Measurements from ENCODE around the gene TLE5.
A peak's percentile ranks its signal among the peaks of the same experiment; 100 is the strongest.

The TLE5 gene, protein sequence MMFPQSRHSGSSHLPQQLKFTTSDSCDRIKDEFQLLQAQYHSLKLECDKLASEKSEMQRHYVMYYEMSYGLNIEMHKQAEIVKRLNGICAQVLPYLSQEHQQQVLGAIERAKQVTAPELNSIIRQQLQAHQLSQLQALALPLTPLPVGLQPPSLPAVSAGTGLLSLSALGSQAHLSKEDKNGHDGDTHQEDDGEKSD

GRCh38 chr19:3062165-3063105 is at the start of gene TLE5:
Gene TLE5 (minus strand): TSS chr19:3062495. CDS start chr19:3062200, 295 bp downstream.
- peak; percentile 71 for DNase-seq (ENCODE audit: low spot score)

- DNase-seq (ENCODE audit: low spot score): no peak
These were observed 49.4 kb upstream of the TLE5 start for GRCh38 chr19:3111586-3112247.

DNA sequence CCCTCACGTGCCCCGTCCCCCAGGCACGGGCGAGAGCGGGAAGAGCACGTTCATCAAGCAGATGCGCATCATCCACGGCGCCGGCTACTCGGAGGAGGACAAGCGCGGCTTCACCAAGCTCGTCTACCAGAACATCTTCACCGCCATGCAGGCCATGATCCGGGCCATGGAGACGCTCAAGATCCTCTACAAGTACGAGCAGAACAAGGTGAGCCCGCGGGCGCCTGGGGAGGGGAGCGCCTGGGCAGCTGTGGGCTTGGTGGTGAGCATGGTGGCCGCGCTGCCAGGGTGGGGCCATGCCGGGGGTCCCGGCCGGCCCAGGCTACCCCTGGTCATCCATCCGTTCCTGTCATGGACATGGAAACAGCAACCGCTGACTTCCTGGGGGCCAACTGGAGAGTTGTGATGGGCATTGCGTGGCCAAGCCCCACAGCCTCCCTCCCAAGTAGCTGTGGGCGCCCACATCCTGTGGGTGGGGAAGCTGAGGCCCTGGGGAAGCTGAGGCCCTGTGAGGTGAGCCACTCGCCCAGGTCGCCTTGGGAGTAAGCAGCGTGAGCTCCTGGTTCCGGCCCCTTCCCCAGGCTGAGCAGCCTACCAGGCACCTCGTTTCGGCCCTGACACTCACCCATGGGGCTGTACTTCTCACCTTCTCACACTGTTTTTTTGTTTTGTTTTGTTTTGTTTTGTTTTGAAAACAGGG is 48.0 kb upstream of the TLE5 start:
- no peak for DNase-seq (ENCODE audit: low spot score)

DNA sequence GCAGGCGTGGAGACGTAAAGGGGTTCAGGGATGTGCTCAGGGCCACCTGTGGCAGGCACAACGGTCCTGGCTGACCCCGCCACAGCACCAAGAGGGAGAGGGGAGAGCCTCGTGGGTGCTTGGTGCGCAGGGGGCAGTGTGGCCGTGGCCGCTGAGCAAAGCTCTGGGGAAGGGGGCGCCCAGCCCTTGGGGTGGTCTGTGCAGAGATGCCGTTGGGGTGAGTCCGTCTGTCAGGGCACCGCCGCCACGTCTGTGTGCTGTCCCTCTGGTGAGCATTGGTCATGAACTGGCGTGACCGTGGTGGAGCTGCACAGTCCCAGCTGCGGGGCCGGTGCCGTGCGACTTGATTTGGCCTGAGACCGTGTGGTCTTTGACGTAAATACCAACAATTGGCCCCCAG is 47.2 kb upstream of the TLE5 start:
- DNase-seq (ENCODE audit: low spot score): no peak

GRCh38 chr19:3108775-3109174 is 46.5 kb upstream of the TLE5 start:
- DNase-seq (ENCODE audit: low spot score): peak; percentile 73

DNA sequence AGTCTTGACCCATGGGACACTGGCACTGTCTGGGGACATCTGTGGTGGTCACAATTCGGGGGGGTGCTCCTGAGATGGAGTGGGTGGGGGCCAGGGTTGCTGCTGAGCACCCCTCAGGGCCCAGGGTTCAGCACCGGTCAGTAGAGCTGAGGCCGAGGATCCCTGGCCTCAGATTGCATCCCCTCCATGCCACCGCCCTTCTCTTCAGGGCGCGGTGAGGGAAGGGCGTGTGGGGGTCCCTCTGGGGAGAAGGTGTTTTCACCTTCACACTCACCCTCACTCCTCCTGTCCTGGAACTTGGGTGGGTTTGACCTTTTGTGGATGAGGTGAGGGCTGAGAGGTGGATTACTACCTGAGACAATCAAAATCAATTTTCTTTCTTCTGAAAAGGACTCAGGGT is 45.4 kb upstream of the TLE5 start:
- DNase-seq (ENCODE audit: low spot score): no peak

DNA sequence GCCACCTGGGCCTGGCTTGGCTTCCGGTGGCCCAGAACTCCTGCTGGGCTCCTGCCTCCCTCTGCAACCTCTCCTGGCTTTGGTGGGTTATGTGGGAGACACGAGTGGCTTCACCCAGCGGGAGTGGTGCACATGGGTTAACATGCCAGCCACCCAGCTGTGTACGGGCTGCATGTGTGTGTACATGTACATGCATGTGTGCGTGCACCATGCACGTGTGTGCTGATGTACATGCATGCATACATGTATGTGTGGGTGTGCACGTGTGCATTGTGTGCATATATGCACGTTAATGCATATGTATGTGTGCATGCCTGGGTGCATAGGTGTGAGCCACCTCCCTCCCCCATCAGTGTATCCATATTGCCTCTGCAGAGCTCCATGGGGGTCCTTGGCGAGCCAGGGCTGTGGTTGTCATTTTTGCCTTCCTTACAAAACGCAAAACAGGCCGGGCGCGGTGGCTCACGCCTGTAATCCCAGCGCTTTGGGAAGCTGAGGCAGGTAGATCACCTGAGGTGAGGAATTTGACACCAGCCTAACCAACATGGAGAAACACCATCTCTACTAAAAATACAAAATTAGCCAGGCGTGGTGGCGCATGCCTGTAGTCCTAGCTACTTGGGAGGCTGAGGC is 44.3 kb upstream of the TLE5 start:
- no peak for DNase-seq (ENCODE audit: low spot score)

- DNase-seq (ENCODE audit: low spot score): no peak
These were observed 43.6 kb upstream of the TLE5 start for GRCh38 chr19:3105641-3106508.

GRCh38 chr19:3104708-3104983 is 42.4 kb upstream of the TLE5 start:
- DNase-seq (ENCODE audit: low spot score): no peak

GRCh38 chr19:3102239-3103140 is 40.2 kb upstream of the TLE5 start:
- DNase-seq (ENCODE audit: low spot score): no peak

DNA sequence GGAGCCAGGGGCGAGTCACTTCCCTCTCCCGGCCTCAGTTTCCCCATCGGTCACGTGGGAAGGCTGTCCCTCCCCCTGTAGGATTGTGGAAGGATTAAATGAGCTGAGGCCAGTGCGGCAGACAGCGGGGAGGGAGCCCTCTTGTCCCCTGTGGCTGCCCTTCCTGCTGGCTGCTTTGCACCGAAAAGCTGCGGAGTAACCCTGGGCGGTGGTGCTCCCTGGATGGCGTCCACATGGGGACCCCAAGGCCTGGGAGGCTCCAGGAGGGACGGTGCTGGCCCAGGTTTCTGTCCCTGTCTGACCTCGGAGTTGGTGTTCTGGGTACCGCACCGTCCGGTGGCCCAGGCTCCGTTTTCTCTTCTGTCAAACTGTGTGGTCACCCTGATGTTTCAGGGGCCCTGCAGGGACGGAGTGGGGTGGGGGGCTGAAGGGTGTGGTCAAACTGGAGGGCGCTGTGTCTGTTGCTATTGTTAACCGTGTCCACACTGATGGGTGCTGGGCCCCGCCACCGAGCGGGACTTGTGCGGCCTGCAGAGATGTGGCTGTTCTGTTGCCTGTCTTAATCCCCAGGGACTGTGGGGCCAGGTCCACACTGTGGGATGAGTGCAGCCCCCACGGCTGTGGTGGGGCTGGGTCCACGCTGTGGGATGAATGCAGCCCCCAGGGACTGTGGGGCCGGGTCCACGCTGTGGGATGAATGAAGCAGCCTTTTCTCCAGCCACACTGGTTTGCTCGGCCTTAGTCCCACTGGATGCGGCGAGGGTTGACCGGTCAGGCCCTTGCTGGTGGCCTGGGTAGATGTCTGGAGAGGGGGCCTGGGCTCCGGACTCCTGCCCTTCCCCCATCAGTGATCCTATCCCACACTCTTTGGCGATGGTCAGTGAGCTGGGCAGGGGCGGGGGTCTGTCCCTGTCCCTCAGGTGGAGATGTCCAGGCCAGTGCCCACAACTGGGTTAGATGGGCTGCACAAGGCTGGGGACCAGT is 38.7 kb upstream of the TLE5 start:
- no peak for DNase-seq (ENCODE audit: low spot score)

DNA sequence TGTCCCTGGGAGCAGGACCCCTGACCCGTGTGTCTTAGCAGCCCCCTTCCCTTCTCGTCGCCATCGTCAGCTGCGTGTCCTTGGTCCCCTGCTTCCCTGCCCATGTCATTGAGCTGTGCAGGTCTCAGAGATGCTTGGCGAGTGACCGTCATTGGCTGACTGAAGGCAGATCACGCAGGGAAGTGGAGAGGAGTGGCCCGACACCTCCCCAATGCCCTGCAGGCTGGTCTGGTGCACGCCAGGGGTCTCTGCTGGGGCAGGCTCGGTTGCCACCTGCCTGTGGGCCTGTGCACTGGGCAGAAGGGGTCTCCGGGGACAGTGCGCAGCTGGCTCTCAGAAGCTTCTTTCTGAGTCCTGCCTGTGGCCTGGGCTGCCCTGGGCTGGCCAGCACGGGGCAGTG is 38.0 kb upstream of the TLE5 start:
- DNase-seq (ENCODE audit: low spot score): no peak

GRCh38 chr19:3099347-3100145 is 37.3 kb upstream of the TLE5 start:
- DNase-seq (ENCODE audit: low spot score): no peak

DNA sequence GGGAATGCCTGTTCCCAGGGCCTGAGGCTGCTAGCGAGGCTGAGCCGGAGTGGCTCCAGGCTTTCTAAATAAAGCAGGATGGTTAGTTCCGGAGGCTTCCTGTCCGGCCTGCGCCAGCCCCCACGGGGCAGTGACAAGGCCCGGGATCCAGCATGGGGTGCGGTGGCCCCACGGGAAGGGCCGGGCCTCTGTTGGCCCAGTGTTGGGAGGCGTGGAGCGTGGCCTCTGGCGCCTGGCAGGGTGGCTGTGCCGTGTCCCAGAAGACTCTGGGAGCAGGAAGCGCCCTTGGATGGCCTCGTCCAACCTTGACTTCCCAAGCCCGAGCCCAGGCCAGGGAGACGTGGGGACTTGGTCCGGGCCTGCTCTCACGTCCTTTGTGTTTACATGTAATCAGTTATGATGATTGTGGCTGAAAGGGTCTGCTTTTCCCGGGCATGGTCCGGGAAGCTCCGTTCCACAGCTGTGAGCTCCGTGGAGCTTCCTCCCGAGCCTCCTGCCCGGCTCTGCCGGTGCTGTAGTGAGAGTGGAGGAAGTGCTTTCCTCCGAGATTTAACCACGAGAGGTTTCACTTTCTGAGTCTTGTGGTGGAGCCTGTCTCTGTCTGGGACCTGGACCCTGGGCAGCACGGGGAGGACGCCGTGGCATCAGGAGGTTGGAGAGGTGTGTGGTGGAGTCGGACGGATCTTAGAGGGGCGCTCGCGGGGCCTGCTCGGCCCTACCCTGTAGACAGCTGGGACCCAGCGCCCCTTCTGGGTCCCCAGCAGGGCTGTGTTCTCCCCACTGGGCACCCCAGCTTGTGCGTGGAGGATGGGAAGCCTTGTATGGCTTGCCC is 36.4 kb upstream of the TLE5 start:
- no peak for DNase-seq (ENCODE audit: low spot score)

DNA sequence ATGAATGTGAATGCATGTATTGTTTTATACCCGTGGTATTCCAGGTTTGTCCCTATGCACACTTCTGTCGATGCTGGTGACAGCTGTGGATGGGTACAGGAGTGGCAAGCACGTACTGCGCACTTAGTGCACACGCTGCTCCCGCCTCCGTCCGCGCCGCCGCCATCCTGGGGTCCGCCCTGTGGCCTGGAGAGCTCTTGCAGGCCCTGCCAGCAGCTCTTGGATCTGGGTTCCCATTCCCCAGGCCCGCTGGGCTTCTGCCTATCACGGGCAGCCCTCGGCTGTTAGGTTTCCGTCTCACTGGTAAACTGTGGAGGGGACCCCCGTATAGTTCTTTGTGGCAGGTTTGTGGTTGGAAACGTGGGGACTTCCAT is 35.8 kb upstream of the TLE5 start:
- no peak for DNase-seq (ENCODE audit: low spot score)

- no peak for DNase-seq (ENCODE audit: low spot score)
These were observed 35.2 kb upstream of the TLE5 start for GRCh38 chr19:3097442-3097871.

DNA sequence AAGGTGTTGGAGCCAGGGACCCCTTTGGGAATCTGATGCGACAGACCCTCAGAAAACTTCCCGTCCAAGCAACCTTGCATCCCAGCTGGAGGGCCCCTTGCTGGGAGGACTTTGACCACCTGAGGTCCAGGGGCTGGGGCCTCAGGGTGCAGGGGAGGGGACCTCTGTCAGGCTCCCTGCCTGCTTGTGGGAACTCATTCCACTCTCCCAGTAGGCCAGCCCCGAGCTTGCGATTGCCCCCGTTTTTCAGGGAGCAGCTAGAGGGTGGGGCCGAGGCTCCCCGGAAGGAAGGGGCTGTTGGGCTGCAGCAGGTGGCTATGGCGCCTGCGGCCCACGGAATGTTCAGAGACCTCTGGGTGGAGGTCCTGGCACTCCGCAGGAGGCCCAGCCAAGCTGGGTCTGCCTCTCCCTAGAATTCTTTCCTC is 34.6 kb upstream of the TLE5 start:
- DNase-seq (ENCODE audit: low spot score): no peak
